GM20431 (cell line): Measurements from ENCODE around the gene PNPLA6.
"Not testable (repeated sequence)": the region's sequence is repeated elsewhere in the genome, so short reads cannot be mapped to it uniquely, and the experiment has no call there.

ENCODE experiments used
- in situ Hi-C: fragments of 300-500 bp; cut with MseI, MboI; formaldehyde crosslinking; loops from one replicate; pipeline ENCODE4 v1.15.0; 2020; ENCODE audit warnings: low sequenced_read_pairs; ENCODE audit not compliant: unreplicated experiment

The PNPLA6 gene

GRCh38 chr19:7550987-7551761 lies 15.7 kb downstream of the PNPLA6 start:
- in situ Hi-C loops: loop anchor here (25.0 kb wide), 1 partner anchor 261 kb away; no protein-coding TSS in a partner anchor

DNA sequence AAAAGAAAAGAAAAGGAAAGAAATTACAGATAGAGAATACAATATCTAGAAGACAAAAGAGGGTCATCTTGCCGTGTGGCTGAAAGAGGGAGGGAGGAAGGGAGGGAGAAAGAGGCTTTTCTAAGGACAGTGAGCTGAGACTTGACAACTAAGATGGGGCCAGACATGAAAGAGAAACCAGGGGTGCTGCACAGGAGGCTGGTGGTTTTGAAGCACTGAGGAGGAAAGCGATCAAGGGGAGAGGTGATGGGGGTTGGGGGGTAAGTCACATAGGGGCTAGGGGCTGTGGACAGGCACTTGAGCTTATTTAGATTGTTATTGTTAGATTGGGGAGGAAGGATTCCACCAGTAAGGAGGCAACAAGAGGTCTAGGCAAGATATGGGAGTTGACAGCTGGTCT lies 17.3 kb downstream of the PNPLA6 start:
- in situ Hi-C loops: loop anchor here (25.0 kb wide), 1 partner anchor 260 kb away; no protein-coding TSS in a partner anchor

- in situ Hi-C loops: loop anchor here (25.0 kb wide), 1 partner anchor 258 kb away; no protein-coding TSS in a partner anchor
Observed at GRCh38 chr19:7554565-7554964, 19.0 kb downstream of the PNPLA6 start.

DNA sequence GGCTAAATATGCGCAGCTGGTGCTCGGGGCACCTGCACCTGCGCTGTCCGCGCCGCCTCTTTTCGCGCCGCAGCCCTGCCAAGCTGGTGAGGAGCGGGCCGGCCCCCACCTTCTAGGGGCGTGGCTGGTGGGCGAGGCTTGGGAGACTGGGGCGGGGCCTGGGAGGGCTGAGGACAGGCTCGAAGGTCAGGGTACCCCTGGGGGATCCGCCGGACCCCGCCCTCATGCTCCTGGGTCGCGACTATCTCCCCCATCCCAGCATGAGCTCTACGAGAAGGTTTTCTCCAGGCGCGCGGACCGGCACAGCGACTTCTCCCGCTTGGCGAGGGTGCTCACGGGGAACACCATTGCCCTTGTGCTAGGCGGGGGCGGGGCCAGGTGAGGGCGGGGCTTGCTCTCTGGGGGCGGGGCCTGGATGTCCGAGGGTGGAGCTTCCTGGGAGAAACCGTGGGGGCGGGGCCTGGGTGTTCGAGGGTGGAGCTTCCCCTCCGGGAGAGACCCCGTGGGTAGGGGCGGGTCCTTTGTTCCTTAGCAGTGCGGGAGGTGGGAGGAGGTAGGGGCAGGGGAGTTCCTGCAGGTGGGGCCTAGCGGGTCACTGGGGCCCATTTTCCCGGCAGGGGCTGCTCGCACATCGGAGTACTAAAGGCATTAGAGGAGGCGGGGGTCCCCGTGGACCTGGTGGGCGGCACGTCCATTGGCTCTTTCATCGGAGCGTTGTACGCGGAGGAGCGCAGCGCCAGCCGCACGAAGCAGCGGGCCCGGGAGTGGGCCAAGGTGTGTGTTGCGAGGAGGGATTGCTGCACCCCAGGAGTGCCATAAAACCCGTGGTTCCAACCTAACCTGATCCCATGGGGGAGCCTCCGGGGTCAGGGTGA lies 19.7 kb downstream of the PNPLA6 start:
- in situ Hi-C loops: loop anchor here (25.0 kb wide), 1 partner anchor 257 kb away; no protein-coding TSS in a partner anchor

- in situ Hi-C loops: loop anchor here (25.0 kb wide), 1 partner anchor 255 kb away; no protein-coding TSS in a partner anchor
Observed at GRCh38 chr19:7556696-7557315, 21.3 kb downstream of the PNPLA6 start.

DNA sequence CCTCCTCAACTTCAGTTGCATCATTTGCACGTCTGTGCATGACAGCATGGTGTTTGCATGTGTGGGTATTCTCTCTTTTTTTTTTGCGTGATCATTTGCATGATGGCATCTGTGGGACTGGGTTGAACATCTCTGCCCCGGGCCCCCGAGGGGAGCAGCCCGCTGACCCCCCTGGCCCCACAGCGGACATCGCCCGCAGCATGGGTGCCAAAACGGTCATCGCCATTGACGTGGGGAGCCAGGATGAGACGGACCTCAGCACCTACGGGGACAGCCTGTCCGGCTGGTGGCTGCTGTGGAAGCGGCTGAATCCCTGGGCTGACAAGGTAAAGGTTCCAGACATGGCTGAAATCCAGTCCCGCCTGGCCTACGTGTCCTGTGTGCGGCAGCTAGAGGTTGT lies 23.1 kb downstream of the PNPLA6 start:
- in situ Hi-C loops: loop anchor here (25.0 kb wide), 1 partner anchor 254 kb away; no protein-coding TSS in a partner anchor

DNA sequence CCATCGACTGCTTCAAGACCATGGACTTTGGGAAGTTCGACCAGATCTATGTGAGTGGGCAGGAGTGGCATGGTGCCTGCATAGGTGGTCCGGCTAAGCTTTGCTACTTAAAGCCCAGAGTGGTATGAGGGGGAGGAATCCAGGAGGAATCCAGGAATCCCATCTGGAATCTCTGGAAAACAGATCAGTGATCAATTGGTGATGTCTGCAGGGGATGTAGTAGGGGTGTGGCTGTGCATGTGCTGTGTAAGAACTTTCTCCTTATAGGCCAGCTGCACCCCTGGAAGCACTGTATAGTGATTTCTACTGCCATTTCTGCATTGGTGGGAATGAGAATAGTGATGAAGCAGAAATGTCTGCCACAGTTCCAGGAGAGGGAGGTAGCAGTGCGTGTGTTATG lies 23.6 kb downstream of the PNPLA6 start:
- in situ Hi-C loops: loop anchor here (25.0 kb wide), 1 partner anchor 253 kb away; no protein-coding TSS in a partner anchor

- in situ Hi-C loops: loop anchor here (25.0 kb wide), 1 partner anchor 252 kb away; no protein-coding TSS in a partner anchor
Observed at GRCh38 chr19:7560255-7560654, 24.7 kb downstream of the PNPLA6 start.

GRCh38 chr19:7561325-7561724 lies 25.8 kb downstream of the PNPLA6 start:
- in situ Hi-C loops: loop anchor here (25.0 kb wide), 1 partner anchor 251 kb away; no protein-coding TSS in a partner anchor

GRCh38 chr19:7562646-7563393 lies 27.3 kb downstream of the PNPLA6 start:
- in situ Hi-C loops: loop anchor here (25.0 kb wide), 1 partner anchor 249 kb away; no protein-coding TSS in a partner anchor

DNA sequence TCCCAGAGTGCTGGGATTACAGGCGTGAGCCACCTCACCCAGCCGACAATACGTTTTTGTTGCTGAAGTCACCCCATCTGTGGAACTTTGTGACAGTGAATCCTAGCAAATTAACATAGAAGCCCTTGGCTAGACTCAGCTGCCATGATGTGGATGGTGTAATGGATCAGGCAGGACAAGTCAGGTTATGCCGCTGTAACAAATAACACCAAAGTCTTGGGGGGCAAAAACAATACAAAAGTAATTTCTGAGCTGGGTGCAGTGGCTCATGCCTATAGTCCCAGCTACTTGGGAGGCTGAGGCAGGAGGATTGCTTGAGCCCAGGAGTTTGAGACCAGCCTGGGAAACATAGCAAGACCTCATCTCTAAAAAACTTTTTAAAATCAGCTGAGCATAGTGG lies 29.3 kb downstream of the PNPLA6 start:
- in situ Hi-C loops: loop anchor here (25.0 kb wide), 1 partner anchor 247 kb away; no protein-coding TSS in a partner anchor

GRCh38 chr19:7565332-7565731 lies 29.8 kb downstream of the PNPLA6 start:
- in situ Hi-C loops: loop anchor here (25.0 kb wide), 1 partner anchor 247 kb away; no protein-coding TSS in a partner anchor

DNA sequence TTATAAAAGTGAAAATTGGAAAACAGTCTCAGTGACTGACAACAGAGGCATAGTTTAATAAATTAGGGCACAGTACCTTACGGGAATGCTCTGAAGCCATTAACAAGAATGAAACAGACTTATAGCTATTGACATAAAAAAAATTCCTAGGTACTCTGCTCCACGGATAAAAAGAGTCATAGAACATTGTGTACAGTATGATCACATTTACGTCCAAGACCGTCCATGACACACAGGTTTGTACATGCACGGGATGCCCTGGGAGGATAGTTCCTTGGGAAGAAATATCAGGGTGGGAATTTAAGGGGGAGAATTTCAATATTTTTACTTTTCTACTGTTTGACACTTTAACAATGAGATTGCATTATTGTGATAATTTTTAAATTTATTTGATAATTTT lies 35.2 kb downstream of the PNPLA6 start:
- in situ Hi-C loops: loop anchor here (25.0 kb wide), 1 partner anchor 242 kb away; no protein-coding TSS in a partner anchor

GRCh38 chr19:7575434-7576040 lies 40.0 kb downstream of the PNPLA6 start:
- in situ Hi-C loops: no loop called here

GRCh38 chr19:7577422-7577821 lies 41.9 kb downstream of the PNPLA6 start:
- in situ Hi-C loops: not testable (repeated sequence)

GRCh38 chr19:7578127-7578526 lies 42.6 kb downstream of the PNPLA6 start:
- in situ Hi-C loops: no loop called here

GRCh38 chr19:7579182-7579581 lies 43.7 kb downstream of the PNPLA6 start:
- in situ Hi-C loops: no loop called here

DNA sequence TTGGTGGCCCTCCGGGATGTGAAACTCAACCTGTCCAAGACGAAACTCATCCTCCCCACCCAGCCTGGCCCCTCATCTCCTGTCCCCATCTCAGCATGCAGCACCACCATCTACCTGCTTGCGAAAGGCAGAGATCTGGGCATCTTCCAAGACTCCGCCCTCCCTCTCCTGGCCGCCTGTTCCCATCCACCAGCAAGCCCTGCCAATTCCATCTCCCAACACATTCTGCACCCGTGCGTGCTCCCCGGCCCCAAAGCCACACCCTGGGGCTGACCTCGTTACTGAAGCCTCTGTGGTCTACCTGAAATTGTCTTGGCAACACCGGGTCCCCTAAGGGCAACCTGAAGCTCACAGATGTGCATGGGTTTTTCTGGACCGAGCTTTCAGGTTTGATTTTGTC lies 46.9 kb downstream of the PNPLA6 start:
- in situ Hi-C loops: no loop called here

DNA sequence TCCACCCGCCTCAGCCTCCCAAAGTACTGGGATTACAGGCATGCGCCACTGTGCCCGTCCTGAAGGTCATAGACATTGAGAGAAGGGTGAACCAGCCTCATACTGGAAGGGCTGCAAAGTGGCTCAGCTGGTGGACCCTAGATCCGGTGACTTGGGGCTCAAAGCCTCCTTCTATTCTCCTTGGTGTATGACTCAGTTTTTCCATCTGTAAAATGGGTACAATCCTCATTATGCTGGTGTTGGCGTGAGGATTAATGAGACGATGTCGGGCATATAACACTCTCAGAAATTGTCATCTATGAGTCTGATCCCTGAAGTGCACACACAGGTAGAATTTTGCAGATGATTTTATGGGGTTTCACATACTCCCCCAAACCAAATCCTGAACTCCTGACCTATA lies 54.3 kb downstream of the PNPLA6 start:
- in situ Hi-C loops: no loop called here
